ENCODE data around the gene COL4A1.

COL4A1 gene

GRCh38 chr13:110266983-110267382, 40.0 kb downstream of the COL4A1 start:
- no peak overlapping the region for H3K4me3 ChIP-seq (replicated peaks in 1 of 2; ENCODE audit: low read depth in 2 of 2, low read length in 2 of 2)
- TF ChIP-seq CTCF (IDR thresholded peaks at IDR 0.05; ENCODE audit: low read depth, low read length) = no peak
- no peak for DNase-seq (ENCODE audit: low read depth in 2 of 2)

- no peak for DNase-seq (ENCODE audit: low read depth in 2 of 2)
- H3K4me3 ChIP-seq (replicated peaks in 1 of 2; ENCODE audit: low read depth in 2 of 2, low read length in 2 of 2) = no peak overlapping the region
- no peak for TF ChIP-seq CTCF (IDR thresholded peaks at IDR 0.05; ENCODE audit: low read depth, low read length)
Measured at GRCh38 chr13:110266431-110266809, 40.5 kb downstream of the COL4A1 start.

GRCh38 chr13:110265682-110266430, 41.1 kb downstream of the COL4A1 start:
- no peak for TF ChIP-seq CTCF (IDR thresholded peaks at IDR 0.05; ENCODE audit: low read depth, low read length)
- H3K4me3 ChIP-seq (replicated peaks in 1 of 2; ENCODE audit: low read depth in 2 of 2, low read length in 2 of 2) = no peak overlapping the region
- DNase-seq (ENCODE audit: low read depth in 2 of 2) = no peak

- no peak for TF ChIP-seq CTCF (IDR thresholded peaks at IDR 0.05; ENCODE audit: low read depth, low read length)
- H3K4me3 ChIP-seq (replicated peaks in 1 of 2; ENCODE audit: low read depth in 2 of 2, low read length in 2 of 2) = no peak overlapping the region
- DNase-seq (ENCODE audit: low read depth in 2 of 2) = no peak
Measured at GRCh38 chr13:110265341-110265681, 41.6 kb downstream of the COL4A1 start.

- DNase-seq (ENCODE audit: low read depth in 2 of 2) = no peak
- TF ChIP-seq CTCF (IDR thresholded peaks at IDR 0.05; ENCODE audit: low read depth, low read length) = no peak
- H3K4me3 ChIP-seq (replicated peaks in 1 of 2; ENCODE audit: low read depth in 2 of 2, low read length in 2 of 2) = no peak overlapping the region
Measured at GRCh38 chr13:110264685-110265275, 42.2 kb downstream of the COL4A1 start.

GRCh38 chr13:110263888-110264287, 43.1 kb downstream of the COL4A1 start:
- no peak for TF ChIP-seq CTCF (IDR thresholded peaks at IDR 0.05; ENCODE audit: low read depth, low read length)
- H3K4me3 ChIP-seq (replicated peaks in 1 of 2; ENCODE audit: low read depth in 2 of 2, low read length in 2 of 2) = no peak overlapping the region
- no peak for DNase-seq (ENCODE audit: low read depth in 2 of 2)
